NCI-H2196 (cell line): ENCODE data around the gene KATNAL2.

Source experiments
- DNase-seq: peaks from one replicate; lab custom pipeline; 2025; ENCODE audit not compliant: unreplicated experiment; lab: John Stamatoyannopoulos, UW

KATNAL2 gene

GRCh38 chr18:47109720-47110119, 192.3 kb downstream of the KATNAL2 start:
- no peak for DNase-seq

DNA sequence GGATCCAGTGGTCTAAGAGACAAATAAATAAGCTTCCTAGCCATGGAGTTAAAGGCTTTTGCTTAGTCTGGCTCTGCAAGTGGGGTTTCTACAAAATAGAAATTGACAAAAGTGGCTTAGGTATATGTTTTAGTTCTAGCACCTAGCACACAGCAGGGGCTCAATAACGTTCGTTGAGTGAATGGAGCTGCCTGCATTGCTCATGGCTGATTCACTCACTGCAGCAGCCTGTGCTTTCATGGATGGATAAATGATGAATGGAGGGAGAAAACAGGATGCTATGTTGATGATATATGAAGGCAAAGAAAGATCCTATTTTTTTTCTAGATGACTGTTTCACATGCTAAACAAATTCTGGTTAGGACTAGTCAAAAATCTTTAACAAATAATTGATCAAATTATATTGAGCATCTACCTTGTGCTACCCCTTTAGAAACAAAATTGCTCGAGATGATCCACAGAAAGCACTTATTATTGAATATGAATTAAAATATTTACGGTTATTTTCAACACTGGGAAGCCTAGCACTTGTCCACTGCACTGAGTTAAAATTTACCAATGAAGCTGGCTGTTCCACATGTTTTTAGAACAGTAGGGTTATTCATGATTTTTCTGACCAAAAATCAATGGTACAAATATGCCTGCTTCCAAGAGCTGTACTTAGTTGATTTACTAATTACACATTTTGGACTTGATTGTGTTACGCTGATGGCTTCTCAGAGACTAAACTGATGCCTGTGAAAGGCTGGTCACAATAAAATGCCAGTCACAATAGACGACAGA, 193.3 kb downstream of the KATNAL2 start:
- no peak for DNase-seq

DNA sequence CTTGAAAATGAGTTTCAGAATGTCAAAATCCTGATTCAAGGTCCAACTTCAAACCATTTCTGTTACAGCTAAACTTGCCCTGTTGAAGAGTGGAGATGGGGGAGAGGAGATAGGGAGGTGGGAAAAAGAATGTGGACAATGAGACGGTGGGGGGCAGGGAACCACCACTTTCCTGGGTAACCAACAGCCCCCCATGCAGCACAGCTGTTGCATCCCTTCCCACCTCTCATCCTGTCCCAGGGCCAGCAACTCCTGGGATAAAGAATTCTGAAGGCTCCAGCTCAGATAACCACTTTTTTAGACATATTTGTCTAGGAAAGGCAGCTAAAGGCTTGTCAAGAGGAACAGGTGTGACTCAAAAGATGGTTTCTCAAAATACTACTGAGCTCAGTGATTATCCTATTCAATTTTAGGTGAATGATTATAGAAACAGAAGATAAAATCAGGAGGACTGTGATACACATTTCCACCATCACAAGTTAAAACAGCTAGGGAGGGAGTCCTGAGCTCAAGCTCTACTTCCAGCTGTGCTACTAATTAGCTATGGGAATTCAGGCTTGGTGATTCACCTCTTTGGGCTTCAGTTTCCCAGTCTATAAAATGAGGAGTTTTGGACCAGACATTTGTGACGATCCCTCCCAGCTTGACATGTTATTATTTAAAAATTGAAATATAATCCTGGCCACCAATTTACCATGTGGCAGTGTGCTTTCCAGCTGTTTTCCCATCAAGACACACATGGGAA, 196.6 kb downstream of the KATNAL2 start:
- no peak for DNase-seq

- DNase-seq, result no peak
These were observed 197.8 kb downstream of the KATNAL2 start for GRCh38 chr18:47115205-47115604.

- DNase-seq, result no peak
These were observed 201.6 kb downstream of the KATNAL2 start for GRCh38 chr18:47118981-47119380.

- DNase-seq, result no peak
These were observed 203.0 kb downstream of the KATNAL2 start for GRCh38 chr18:47120428-47120827.

DNA sequence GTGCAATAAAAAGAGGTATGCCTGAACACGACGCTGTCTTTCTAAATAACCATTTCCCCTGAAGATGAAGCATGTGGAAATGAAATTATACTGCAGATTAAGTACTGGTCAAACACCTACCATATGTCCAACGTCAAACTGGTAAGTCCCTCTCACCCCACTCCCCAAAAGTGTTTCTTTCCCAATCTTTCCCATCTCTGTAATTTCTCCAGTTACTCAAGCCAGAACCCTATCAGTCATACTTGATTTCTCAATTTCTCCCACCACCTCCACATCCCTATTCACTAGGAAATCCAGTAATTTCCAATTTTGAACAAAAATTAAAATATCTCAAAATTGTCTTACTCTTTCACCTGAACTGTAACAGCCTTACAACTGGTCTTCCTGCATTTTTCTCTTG, 203.7 kb downstream of the KATNAL2 start:
- DNase-seq, result no peak

- DNase-seq, result no peak
These were observed 223.9 kb downstream of the KATNAL2 start for GRCh38 chr18:47141289-47141688.

DNA sequence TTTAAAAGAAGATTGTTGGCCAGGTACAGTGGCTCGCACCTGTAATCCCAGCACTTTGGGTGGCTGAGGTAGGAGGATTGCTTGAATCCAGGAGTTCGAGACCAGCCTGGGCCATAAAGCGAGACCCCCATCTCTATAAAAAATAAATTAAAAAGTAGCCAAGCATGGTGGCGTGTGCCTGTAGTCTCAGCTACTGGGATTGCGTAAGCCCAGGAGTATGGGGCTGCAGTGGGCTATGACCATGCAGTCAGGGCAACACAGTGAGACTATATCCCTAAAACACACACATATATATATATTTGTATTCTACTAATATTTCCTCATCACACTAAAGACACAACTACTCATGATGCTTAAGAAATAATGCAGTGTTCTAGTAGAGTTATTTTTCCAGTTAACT, 225.8 kb downstream of the KATNAL2 start:
- DNase-seq, result no peak

DNA sequence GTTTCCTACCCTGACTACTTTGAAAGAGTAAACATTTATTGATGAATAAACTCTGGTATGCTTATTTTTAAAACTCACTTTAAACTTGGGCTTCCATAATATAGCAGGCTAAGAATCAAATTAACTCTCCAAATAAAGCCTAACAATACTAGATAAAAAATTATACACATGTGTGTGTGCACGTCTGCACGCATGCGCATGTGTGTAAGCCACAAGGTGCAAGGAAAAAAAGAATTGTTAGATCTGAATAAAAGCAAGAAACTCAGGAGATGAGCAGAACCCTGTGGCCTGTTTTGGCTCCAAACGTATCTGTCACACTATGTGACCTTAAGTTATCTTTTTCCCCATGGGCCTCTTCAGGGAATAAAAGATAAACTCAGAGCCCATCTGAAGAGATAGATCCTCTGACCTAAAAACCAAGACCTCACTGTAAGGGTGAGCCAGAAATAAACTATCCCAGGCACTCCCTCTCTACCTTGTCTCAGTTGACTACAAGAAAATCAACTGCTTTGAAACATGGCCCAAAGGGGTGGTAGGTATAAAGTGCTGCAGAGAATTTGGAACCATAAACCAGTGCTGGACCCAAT, 226.6 kb downstream of the KATNAL2 start:
- no peak for DNase-seq

DNA sequence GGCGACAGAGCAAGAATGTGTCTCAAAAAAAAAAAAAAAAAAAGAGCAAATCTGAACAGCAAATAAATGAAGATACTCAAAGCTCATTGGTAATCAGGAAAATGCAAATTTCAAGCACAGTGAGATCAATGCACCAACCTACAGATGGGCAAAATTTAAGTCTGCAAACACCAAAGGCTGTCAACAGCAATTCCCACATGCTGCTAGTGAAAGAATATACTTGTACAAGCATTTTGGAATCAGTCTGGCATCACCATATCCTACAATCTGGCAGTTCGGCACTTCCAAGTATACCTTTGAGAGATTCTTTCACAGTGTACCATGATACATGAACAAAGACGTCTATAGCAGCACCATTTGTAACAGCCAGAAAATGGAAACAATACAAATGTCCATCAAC, 228.8 kb downstream of the KATNAL2 start:
- no peak for DNase-seq

DNA sequence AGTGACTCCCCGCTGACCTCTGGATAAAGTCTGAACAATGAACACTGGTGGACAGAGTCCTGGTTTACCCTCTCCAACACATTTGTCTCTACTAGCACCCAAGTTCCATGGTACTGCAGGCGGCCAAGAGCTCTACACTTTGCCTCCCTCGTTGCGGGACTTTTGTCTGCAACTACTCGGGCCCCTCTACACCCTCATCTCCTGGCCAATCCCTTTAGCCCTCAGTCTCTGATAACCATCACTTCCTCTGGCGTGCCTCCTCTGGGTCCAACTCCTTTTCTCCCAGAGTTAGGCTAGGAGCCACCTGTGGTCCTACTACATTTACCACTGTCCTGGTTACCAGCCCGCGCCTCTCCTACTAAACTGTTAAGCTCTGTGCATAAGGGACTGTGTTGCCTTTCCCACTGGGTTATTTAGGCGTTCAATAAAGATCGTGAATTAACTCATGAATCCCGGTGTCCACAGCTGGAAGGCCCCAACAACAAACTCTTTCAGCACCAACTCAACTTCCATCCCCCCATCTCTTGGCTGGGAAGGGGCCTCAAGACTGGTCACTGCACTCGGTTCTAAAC, 232.1 kb downstream of the KATNAL2 start:
- DNase-seq, result no peak

- peak; percentile 70 for DNase-seq
These were observed 232.8 kb downstream of the KATNAL2 start, which contains the start of gene HDHD2 for GRCh38 chr18:47150029-47150823. HDHD2 (minus strand) TSS chr18:47150500; CDS start chr18:47136439, 14,061 bp downstream.

DNA sequence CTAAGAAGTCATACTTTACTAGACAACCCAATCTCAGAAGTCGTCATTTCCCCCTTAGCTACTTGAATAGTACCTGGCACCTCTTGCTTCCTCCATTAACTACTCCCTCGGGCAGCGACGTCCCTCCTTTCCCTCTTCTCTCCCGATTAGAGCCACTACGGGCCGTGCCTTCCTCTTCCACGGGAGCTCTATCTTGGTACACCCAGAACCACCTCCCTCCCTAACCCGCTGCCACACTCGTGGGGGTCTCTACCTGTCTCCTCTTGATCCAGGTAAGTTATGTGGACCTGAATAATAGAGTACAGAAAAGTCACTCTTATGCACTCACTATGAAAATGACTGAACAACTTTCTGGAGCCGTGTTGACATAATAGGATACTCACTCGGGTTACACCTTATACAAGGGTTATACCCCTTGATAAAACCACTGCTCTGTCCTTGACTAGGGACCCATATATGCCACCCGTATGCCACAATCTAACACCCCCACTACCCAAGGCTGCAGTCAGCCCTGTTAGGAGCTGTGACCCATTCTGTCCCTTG, 233.5 kb downstream of the KATNAL2 start:
- DNase-seq, result peak; percentile 38

GRCh38 chr18:47151439-47151838, 234.0 kb downstream of the KATNAL2 start:
- DNase-seq, result peak; percentile 12
